Fibroblast of mammary gland (primary cell): Measurements from ENCODE around the gene TOR1B.
"Not testable (repeated sequence)": the region's sequence is repeated elsewhere in the genome, so short reads cannot be mapped to it uniquely, and the experiment has no call there.

Source experiments
- DNase-seq: peaks from one replicate; pipeline ENCODE4 v3.0.0-alpha.2; 2010; ENCODE audit warnings: low read depth
- H3K4me3 ChIP-seq: 2 replicates; pipeline ENCODE4 v1.5.1; 2011; ENCODE audit warnings: low read depth, mild to moderate bottlenecking, low read length, moderate library complexity; ENCODE audit not compliant: control insufficient read depth
- TF ChIP-seq, protein P1 (sequence below): conservative IDR thresholded peaks from 2 replicates; pipeline ENCODE4 v1.5.1; 2011; ENCODE audit warnings: low read depth, low read length, inconsistent platforms; ENCODE audit not compliant: control insufficient read depth, insufficient read depth

TOR1B gene

DNA sequence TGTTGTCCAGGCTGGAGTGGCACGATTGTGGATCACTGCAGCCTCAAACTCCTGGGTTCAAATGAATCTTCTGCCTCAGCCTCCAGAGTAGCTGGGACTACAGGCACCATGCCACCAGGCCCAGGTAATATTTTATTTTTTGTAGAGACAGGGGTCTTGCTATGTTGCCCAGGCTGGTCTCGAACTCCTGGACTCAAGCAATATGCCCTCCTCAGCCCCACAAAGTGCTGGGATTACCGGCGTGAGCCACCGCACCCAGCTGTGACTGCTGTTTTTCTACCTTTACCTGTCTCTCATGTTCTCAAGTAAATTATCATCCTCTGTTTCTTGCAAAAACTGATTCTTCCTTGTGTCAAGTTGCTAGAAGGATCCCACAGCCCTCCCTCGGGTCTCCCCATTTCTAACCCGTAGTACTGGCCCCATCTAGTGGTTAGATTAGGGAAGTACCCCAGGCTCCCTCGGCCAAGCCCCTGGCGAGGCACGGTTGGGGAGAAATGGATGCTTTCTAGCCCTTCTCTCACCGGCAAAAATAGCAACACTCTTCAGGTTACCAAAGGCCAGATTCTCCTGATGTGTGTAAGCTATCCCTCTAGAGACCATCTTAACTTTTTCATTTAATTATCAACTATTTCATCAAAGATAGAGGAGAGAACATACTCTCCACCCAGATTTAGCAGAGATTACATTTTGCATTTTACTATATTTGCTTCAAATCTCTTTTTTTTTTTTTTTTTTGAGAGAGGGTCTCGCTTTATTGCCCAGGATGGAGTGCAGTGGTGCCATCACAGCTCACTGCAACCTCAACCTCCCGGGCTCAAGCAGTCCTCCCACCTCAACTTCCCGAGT, 19.2 kb upstream of the TOR1B start:
- peak; percentile 78 for DNase-seq
- TF ChIP-seq, protein P1, sequence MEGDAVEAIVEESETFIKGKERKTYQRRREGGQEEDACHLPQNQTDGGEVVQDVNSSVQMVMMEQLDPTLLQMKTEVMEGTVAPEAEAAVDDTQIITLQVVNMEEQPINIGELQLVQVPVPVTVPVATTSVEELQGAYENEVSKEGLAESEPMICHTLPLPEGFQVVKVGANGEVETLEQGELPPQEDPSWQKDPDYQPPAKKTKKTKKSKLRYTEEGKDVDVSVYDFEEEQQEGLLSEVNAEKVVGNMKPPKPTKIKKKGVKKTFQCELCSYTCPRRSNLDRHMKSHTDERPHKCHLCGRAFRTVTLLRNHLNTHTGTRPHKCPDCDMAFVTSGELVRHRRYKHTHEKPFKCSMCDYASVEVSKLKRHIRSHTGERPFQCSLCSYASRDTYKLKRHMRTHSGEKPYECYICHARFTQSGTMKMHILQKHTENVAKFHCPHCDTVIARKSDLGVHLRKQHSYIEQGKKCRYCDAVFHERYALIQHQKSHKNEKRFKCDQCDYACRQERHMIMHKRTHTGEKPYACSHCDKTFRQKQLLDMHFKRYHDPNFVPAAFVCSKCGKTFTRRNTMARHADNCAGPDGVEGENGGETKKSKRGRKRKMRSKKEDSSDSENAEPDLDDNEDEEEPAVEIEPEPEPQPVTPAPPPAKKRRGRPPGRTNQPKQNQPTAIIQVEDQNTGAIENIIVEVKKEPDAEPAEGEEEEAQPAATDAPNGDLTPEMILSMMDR: peak; percentile 94
- no peak overlapping the region for H3K4me3 ChIP-seq

GRCh38 chr9:129784970-129785369, 18.0 kb upstream of the TOR1B start:
- H3K4me3 ChIP-seq, DNase-seq: not testable (repeated sequence)

DNA sequence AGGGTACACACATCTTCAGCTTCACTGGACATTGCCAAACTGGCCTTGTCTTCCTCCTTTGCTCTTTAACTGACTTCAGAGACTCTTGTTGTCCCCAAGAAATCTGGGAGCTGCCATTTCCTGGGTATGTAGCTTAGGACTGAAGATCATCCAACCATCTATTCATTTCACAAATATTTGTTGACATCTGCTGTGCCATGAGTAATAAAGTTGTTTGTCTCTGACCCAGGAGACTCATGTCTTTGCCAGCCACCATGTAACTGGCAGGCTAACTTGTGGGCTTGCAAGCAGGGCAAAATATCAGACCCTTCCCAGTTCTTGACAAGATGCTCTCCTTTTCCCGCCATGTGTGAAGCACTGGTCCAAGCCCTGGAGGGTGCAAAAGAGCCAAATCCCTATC, 17.1 kb upstream of the TOR1B start:
- no peak overlapping the region for H3K4me3 ChIP-seq
- DNase-seq: peak; percentile 16
- TF ChIP-seq, protein P1: no peak

DNA sequence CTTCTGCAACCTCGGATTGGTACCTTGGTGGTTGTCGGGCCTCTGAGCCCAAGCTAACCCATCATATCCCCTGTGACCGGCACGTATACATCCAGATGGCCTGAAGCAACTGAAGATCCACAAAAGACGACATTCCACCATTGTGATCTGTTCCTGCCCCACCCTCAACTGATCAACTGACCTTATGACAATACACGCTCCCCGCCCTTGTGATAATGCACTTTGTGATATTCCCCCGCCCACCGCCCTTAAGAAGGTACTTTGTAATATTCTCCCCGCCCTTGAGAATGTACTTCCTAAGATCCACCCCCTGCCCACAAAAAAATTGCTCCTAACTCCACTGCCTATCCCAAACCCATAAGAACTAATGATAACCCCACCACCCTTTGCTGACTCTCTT, 16.5 kb upstream of the TOR1B start:
- no peak for DNase-seq
- TF ChIP-seq, protein P1: no peak
- H3K4me3 ChIP-seq: no peak overlapping the region

DNA sequence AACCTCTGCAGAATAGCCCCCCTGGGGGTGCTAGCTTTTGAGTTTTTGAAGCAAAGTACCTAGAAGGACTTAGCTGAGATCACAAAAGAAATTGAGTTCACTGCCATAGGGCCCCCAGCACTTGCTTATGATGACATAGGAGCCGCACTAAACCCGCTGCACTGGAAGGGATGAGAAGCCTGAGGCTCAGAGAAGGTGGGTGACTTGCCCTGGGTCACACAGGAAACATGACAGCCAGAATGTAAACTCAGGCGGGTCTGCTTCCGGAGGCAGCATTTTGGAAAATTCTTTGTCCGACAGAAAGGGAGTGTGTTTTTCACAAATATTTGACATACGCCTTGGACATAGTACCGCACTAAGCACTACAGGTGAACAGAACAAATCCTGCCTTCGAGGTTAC, 8.4 kb upstream of the TOR1B start:
- DNase-seq: no peak
- TF ChIP-seq, protein P1: no peak
- no peak overlapping the region for H3K4me3 ChIP-seq

GRCh38 chr9:129796029-129796428, 7.0 kb upstream of the TOR1B start:
- H3K4me3 ChIP-seq, DNase-seq: not testable (repeated sequence)

- DNase-seq: no peak
- no peak overlapping the region for H3K4me3 ChIP-seq
- TF ChIP-seq, protein P1: no peak
These were observed 4.0 kb upstream of the TOR1B start for GRCh38 chr9:129798973-129799372.

DNA sequence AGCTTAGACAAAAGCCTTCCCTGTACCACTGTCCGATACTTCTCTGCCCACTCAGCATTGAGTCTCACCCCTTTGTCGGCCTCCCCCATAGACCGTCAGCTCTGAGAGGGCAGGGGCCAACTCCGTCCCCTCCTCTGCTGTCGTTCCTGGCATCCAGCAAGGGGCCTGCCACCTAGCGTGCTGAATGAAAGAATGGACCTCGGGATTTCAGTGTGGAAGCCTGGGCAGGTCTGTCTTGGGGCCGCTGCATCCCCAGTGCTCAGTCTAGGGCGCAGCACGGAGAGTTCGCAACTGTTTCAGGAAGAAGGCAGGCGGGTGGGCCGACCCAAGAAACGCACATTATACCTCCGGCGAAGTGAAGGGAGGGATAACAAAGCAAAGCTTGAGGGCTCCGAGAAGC, 1.5 kb upstream of the TOR1B start:
- no peak for DNase-seq
- H3K4me3 ChIP-seq: no peak overlapping the region
- TF ChIP-seq, protein P1: no peak
